ENCODE results near the gene SLC4A5.

Gene SLC4A5

GRCh38 chr2:74321737-74322136 lies 21.5 kb downstream of the SLC4A5 start:
- no peak overlapping the region for H3K27ac ChIP-seq

GRCh38 chr2:74317701-74318100 lies 25.5 kb downstream of the SLC4A5 start:
- no peak overlapping the region for H3K4me3 ChIP-seq
- no peak overlapping the region for H3K27ac ChIP-seq

More at GRCh38 chr2:74321737-74322136, 21.5 kb downstream of the SLC4A5 start:
- no peak overlapping the region for H3K4me3 ChIP-seq

GRCh38 chr2:74316627-74317295 lies 26.5 kb downstream of the SLC4A5 start:
- H3K4me3 ChIP-seq: no peak overlapping the region
- H3K27ac ChIP-seq: no peak overlapping the region

- no peak overlapping the region for H3K27ac ChIP-seq
- no peak overlapping the region for H3K4me3 ChIP-seq
Observed at GRCh38 chr2:74314107-74314506, 29.1 kb downstream of the SLC4A5 start.

GRCh38 chr2:74313497-74313896 lies 29.7 kb downstream of the SLC4A5 start:
- Histone ChIP-seq H3K27ac (no peak overlapping the region), H3K4me3 (no peak overlapping the region)

- no peak overlapping the region for H3K27ac ChIP-seq
- no peak overlapping the region for H3K4me3 ChIP-seq
Observed at GRCh38 chr2:74312913-74313312, 30.3 kb downstream of the SLC4A5 start.

- Histone ChIP-seq H3K4me3 (no peak overlapping the region), H3K27ac (no peak overlapping the region)
Observed at GRCh38 chr2:74307720-74308119, 35.5 kb downstream of the SLC4A5 start.

- Histone ChIP-seq H3K27ac (no peak overlapping the region), H3K4me3 (no peak overlapping the region)
Observed at GRCh38 chr2:74304332-74305148, 38.7 kb downstream of the SLC4A5 start.

GRCh38 chr2:74302865-74303264 lies 40.4 kb downstream of the SLC4A5 start:
- H3K27ac ChIP-seq: no peak overlapping the region

GRCh38 chr2:74301262-74301661 lies 42.0 kb downstream of the SLC4A5 start:
- Histone ChIP-seq H3K27ac (no peak overlapping the region), H3K4me3 (no peak overlapping the region)

More at GRCh38 chr2:74302865-74303264, 40.4 kb downstream of the SLC4A5 start:
- H3K4me3 ChIP-seq: no peak overlapping the region

GRCh38 chr2:74300506-74300905 lies 42.7 kb downstream of the SLC4A5 start:
- H3K4me3 ChIP-seq: no peak overlapping the region
- H3K27ac ChIP-seq: no peak overlapping the region

GRCh38 chr2:74297950-74298349 lies 45.3 kb downstream of the SLC4A5 start:
- Histone ChIP-seq H3K27ac (no peak overlapping the region), H3K4me3 (no peak overlapping the region)

GRCh38 chr2:74297391-74297790 lies 45.8 kb downstream of the SLC4A5 start:
- Histone ChIP-seq H3K4me3 (no peak overlapping the region), H3K27ac (no peak overlapping the region)

GRCh38 chr2:74293191-74293991 lies 49.8 kb downstream of the SLC4A5 start:
- Histone ChIP-seq H3K27ac (no peak overlapping the region), H3K4me3 (no peak overlapping the region)

- no peak overlapping the region for H3K4me3 ChIP-seq
- H3K27ac ChIP-seq: no peak overlapping the region
Observed at GRCh38 chr2:74292751-74293150, 50.5 kb downstream of the SLC4A5 start.

GRCh38 chr2:74291886-74292621 lies 51.2 kb downstream of the SLC4A5 start:
- H3K4me3 ChIP-seq: no peak overlapping the region
- peak overlapping the region in 1 of 21 experiments; percentile 17 for H3K27ac ChIP-seq

GRCh38 chr2:74291218-74291544 lies 52.0 kb downstream of the SLC4A5 start:
- Histone ChIP-seq H3K4me3 (no peak overlapping the region), H3K27ac (peak overlapping the region in 6 of 21 experiments; percentile 55 to 85 (median 74))

GRCh38 chr2:74290466-74291217 lies 52.6 kb downstream of the SLC4A5 start:
- peak overlapping the region in 10 of 21 experiments; percentile 45 to 85 (median 69) for H3K27ac ChIP-seq
- no peak overlapping the region for H3K4me3 ChIP-seq

- no peak overlapping the region for H3K4me3 ChIP-seq
Observed at GRCh38 chr2:74290066-74290465, 53.1 kb downstream of the SLC4A5 start.

More at GRCh38 chr2:74290066-74290465, 53.1 kb downstream of the SLC4A5 start:
- peak overlapping the region in 2 of 21 experiments; percentile 84 to 85 for H3K27ac ChIP-seq
